ENCODE data around the gene ZDHHC1.
"Not testable (repeated sequence)": the region's sequence is repeated elsewhere in the genome, so short reads cannot be mapped to it uniquely, and the experiment has no call there.

The ZDHHC1 gene

GRCh38 chr16:67392301-67393059 lies 23.8 kb downstream of the ZDHHC1 start:
- DNase-seq = no peak

GRCh38 chr16:67391424-67392300 lies 24.6 kb downstream of the ZDHHC1 start:
- no peak for DNase-seq

GRCh38 chr16:67390816-67391423 lies 25.4 kb downstream of the ZDHHC1 start:
- no peak for DNase-seq

- no peak for DNase-seq
These were observed 26.1 kb downstream of the ZDHHC1 start for GRCh38 chr16:67389911-67390815.

- no peak for DNase-seq
These were observed 27.7 kb downstream of the ZDHHC1 start for GRCh38 chr16:67388591-67388990.

- DNase-seq = no peak
These were observed 28.1 kb downstream of the ZDHHC1 start for GRCh38 chr16:67388191-67388590.

GRCh38 chr16:67387479-67388079 lies 28.7 kb downstream of the ZDHHC1 start:
- DNase-seq = no peak

GRCh38 chr16:67386861-67387455 lies 29.3 kb downstream of the ZDHHC1 start:
- no peak for DNase-seq

GRCh38 chr16:67384778-67385510 lies 31.3 kb downstream of the ZDHHC1 start:
- DNase-seq = no peak

- no peak for DNase-seq
These were observed 33.0 kb downstream of the ZDHHC1 start for GRCh38 chr16:67383284-67383683.

- no peak for DNase-seq
These were observed 37.6 kb downstream of the ZDHHC1 start for GRCh38 chr16:67378642-67379041.

GRCh38 chr16:67376012-67376411 lies 40.3 kb downstream of the ZDHHC1 start:
- not testable (repeated sequence) for DNase-seq

GRCh38 chr16:67372664-67373063 lies 43.6 kb downstream of the ZDHHC1 start:
- no peak for DNase-seq

- DNase-seq = no peak
These were observed 45.6 kb downstream of the ZDHHC1 start for GRCh38 chr16:67370661-67371060.

GRCh38 chr16:67364600-67365235 lies 51.6 kb downstream of the ZDHHC1 start:
- no peak for DNase-seq

GRCh38 chr16:67361038-67361437 lies 55.2 kb downstream of the ZDHHC1 start:
- no peak for DNase-seq

- not testable (repeated sequence) for DNase-seq
These were observed 56.6 kb downstream of the ZDHHC1 start for GRCh38 chr16:67359540-67360269.

GRCh38 chr16:67357561-67357960 lies 58.7 kb downstream of the ZDHHC1 start:
- no peak for DNase-seq

- DNase-seq = no peak
These were observed 59.9 kb downstream of the ZDHHC1 start for GRCh38 chr16:67356396-67356795.

GRCh38 chr16:67352463-67352862 lies 63.8 kb downstream of the ZDHHC1 start:
- DNase-seq = not testable (repeated sequence)
